ENCODE results near the gene SLC8A2.

DNA sequence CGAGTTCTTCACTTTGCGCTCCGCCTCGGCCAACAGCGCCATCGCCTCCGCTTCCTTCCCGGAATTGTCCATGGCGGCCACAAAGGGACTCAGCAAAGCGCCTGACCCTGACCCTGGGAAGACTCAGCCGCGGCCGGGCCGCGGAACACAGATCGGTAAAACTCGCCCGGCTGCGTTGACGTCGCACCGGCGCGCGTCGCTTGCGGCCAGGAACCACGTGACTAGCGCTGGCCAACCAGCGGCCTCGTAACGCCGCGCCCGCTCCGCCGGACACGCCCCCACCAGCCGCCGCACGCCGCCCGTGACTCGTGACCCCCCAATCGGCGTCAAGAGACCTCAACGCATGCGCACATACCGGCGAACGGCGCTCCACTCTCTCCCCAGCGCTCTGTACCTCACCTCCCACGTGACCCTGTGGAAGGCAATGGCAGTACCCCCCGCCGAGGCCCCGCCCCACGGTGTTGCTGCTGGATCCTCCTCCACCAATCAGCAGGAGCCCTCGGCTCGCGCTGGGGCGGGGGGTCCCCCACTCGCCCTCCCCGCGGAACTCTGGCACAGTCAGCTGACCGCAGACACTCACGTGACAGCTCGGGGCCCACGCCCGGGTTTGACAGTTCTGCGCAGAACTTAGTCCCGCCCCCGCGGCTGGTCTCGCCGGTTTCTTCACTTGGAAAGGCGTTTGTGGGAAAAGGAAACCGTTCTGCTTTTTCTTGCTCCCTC, 43.3 kb upstream of the SLC8A2 start, which contains the start of gene NAPA:
- TF ChIP-seq, protein P1, sequence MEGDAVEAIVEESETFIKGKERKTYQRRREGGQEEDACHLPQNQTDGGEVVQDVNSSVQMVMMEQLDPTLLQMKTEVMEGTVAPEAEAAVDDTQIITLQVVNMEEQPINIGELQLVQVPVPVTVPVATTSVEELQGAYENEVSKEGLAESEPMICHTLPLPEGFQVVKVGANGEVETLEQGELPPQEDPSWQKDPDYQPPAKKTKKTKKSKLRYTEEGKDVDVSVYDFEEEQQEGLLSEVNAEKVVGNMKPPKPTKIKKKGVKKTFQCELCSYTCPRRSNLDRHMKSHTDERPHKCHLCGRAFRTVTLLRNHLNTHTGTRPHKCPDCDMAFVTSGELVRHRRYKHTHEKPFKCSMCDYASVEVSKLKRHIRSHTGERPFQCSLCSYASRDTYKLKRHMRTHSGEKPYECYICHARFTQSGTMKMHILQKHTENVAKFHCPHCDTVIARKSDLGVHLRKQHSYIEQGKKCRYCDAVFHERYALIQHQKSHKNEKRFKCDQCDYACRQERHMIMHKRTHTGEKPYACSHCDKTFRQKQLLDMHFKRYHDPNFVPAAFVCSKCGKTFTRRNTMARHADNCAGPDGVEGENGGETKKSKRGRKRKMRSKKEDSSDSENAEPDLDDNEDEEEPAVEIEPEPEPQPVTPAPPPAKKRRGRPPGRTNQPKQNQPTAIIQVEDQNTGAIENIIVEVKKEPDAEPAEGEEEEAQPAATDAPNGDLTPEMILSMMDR (IDR thresholded peaks at IDR 0.05; ENCODE audit: low read depth, low read length, poor library complexity, severe bottlenecking), result no peak
- no peak for TF ChIP-seq EZH2phosphoT487 (IDR thresholded peaks at IDR 0.05; ENCODE audit: borderline replicate concordance, low read length)
